NCI-H2171 (cell line): ENCODE measurements around the gene TMEM9.

Experiments
- DNase-seq: peaks from one replicate; lab custom pipeline; 2025; lab: John Stamatoyannopoulos, UW

TMEM9 gene

DNA sequence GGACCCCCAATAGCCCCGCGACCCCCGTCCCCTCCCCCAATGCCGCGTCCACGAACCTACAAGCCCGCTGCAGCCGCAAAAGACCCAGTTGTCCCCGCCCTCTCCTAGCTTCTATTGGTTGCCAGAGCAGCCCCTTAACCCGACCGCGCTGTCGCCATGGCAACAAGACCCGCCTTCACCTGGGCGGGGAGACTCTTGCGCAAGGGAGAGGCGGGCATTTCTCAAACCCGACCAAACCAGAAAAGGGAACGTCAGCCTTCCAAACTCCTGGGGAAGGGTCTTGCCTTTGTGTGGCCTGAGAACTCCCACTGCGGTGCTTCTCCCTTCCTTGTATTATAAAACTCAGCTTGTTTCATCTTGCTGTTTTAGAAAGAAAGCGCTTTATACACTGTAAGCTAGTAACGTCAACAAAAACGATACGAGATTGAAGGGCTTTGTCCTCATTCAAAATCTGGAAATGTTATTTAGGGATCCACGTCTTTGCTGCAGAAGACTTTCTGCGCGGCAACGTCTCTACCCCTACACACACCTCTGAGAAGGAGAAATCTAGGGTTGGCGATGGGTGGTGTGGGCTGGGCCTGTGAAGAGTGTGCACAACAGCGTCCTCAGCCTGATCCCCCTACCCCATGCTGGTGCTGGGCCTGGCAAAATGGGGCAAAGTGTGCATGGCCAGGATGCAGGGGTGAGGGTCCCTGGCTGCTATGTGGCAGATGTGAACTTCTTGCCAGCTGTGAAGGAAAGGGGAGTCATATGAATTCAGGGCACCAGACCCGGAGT lies at the start of gene TMEM9:
TSS of gene TMEM9 (minus strand) at position 86 of the 777 bp plus-strand sequence. CDS start 551 bp downstream, outside the sequence.
- DNase-seq, result peak; percentile 92

GRCh38 chr1:201198598-201198997 lies 44.3 kb upstream of the TMEM9 start:
- no peak for DNase-seq

DNA sequence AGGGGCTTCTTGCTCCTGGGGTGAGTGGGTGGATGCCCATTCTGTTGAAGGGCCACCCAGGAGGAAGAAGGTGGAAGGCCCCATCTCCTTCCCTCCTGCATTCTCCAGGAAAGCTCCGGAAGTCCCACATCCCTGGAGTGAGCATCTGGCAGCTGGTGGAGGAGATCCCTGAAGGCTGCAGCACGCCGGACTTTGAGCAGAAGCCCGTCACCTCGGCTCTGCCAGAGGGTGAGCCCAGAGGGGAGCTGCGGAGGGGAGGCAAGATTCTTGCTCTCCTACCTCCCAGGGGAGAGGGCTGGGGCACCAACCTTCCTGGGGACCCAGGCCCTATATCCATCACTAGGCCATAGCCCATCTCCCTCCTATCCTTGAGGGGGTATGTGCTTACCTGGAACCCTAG lies 39.8 kb upstream of the TMEM9 start:
- DNase-seq, result no peak

- peak; percentile 18 for DNase-seq
These were observed 38.1 kb upstream of the TMEM9 start for GRCh38 chr1:201192261-201192788.

DNA sequence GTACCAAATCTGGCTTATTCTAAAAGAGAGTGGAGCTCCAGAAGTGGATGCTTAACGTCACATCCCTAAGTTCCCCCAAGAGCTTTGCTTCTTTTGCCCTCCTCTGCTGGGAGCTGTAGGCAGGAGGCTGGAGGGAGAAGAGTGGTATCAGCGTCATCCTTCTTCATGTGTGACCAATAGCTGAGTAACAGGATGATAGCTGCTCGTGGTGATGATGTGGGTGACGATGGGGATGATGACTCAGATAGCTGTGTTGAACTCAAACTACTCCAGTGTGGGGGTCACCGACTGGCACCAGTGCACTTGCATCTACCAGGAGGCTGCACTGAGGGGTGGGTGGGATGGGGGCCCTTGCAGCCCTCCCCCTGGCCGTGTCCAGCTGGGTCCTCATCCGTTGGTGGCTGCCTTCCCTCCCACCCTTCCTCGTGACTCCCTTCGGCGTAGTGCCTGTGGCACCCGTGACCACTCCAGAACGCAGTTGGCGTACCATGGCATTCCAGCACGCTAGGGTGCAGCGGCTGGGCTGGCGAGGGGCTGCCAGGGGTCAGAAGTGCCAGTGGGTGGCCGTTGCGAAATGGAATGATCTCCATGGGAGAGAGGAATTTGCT lies 37.5 kb upstream of the TMEM9 start:
- no peak for DNase-seq

GRCh38 chr1:201190624-201191051 lies 36.4 kb upstream of the TMEM9 start, which contains the start of gene IGFN1:
Gene IGFN1 (plus strand): TSS chr1:201190824. CDS start chr1:201193294, 2,470 bp downstream.
- DNase-seq, result no peak

DNA sequence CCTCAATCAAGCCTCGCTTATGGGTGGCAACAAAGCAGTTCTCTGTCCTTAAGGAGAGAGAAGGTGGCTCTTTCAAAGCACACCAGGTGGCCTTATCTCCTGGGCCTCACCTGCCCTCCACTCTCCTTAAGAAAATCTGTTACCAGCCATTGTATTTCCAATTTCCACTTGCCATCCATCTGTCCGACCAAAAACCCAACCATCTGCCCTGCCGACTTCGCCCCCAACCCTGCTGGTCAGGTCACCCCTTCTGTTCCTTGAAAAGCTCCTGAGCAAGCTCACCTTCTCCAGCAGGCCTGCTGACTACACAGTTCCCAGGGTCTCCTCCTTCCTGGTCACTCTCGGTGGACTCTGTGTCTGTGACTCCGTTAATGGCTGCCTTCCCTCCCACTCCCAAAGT lies 35.7 kb upstream of the TMEM9 start:
- no peak for DNase-seq

GRCh38 chr1:201189085-201189484 lies 34.8 kb upstream of the TMEM9 start:
- DNase-seq, result no peak

GRCh38 chr1:201186192-201186591 lies 31.9 kb upstream of the TMEM9 start:
- DNase-seq, result no peak

- DNase-seq, result no peak
These were observed 31.4 kb upstream of the TMEM9 start for GRCh38 chr1:201185527-201186128.

- no peak for DNase-seq
These were observed 30.8 kb upstream of the TMEM9 start for GRCh38 chr1:201185123-201185453.

GRCh38 chr1:201184307-201185122 lies 30.2 kb upstream of the TMEM9 start:
- DNase-seq, result no peak

DNA sequence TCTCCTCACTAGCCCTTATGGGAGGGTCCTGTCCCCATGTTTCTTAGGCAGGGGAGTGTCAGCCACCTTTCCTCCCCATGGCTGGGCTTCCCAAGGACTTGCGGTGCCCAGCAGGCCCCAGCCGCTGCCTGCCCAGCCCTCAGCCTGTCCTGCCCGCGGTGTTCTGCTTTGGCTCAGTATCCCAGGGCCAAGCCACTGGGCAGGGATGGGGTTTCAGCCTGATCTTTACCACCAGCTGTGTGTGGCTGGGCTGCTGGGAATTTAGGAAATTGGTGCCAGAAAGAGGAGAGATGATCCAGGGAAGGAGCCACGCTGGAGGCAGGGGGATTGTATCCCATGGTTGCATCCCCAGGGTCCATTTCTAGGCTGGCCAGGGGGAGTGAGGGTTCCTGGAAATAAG lies 29.5 kb upstream of the TMEM9 start:
- no peak for DNase-seq

DNA sequence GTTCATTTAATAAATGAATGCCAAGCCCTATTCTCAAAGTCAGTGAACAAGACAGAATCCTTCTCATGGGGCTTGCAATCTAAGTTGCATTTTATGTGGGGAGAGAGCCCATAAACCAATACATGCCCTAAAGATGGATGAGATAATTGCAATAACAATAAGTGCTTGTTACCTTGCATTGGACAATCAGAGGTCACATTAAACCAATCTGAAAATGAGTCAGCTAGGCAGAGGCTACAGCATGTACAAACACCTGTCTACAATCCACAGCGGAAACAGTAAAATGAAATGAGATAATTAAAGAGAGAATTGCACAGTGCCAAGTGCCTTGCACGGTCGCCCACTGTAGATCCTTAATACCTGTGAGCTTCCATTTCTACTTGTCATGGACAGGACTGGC lies 28.9 kb upstream of the TMEM9 start:
- DNase-seq, result no peak

GRCh38 chr1:201181726-201182125 lies 27.5 kb upstream of the TMEM9 start:
- DNase-seq, result no peak

- DNase-seq, result no peak
These were observed 27.0 kb upstream of the TMEM9 start for GRCh38 chr1:201181323-201181722.

DNA sequence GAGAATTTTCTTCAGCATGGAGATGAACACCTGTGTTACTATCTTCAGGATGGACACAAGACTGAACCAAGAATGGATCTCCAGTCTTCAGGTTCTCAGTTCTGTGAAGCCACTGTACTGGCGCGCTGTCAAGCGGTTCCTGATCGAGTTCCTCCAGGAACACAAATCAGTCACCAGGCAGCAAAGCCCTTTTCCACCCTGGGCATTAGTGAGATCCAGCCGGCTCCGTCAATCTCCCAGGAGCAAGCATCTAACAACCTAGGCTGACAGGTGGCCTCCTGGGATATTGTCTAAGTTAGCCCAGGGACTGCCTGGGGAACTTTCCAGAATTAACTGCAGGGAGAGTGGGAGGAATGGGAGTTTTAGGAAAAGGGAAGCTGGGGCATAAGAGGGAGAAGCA lies 26.6 kb upstream of the TMEM9 start:
- DNase-seq, result no peak

GRCh38 chr1:201180141-201180540 lies 25.9 kb upstream of the TMEM9 start:
- no peak for DNase-seq

DNA sequence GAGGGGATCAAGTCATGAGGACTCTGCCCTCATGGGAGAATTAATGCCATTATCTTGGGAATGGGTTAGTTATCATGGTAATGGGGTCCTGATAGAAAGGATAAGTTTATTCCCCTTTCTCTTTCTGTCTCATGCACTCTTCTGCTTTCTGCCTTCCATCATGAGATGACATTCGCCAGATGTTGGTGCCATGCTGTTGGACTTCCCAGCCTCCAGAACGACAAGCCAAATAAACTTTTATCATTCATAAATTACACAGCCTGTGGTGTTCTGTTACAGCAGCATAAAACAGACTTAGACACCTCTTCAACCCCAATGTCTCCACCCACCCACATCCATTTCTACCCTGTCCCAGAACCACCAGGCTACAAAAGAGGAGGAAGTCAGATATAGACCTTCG lies 24.4 kb upstream of the TMEM9 start:
- no peak for DNase-seq

DNA sequence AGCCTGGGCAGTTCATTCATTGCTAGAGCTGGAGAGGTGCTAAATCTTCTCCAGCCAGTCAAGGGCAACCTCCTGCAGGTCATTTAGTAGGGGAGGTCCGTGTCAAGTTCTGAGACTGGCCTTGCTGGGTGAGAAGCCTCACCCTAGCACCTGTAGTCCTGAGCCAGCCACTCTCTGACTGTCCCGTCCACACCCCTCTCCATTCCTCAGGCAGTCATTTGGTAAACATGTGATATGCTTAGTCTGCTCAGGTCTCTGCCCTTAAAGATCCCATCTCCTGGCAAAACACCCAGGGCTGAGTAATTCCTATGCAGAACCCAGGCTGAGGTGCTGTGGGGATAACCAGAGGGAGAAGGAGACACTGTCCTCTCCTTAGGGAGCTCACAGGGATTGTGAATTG lies 22.7 kb upstream of the TMEM9 start:
- DNase-seq, result no peak

DNA sequence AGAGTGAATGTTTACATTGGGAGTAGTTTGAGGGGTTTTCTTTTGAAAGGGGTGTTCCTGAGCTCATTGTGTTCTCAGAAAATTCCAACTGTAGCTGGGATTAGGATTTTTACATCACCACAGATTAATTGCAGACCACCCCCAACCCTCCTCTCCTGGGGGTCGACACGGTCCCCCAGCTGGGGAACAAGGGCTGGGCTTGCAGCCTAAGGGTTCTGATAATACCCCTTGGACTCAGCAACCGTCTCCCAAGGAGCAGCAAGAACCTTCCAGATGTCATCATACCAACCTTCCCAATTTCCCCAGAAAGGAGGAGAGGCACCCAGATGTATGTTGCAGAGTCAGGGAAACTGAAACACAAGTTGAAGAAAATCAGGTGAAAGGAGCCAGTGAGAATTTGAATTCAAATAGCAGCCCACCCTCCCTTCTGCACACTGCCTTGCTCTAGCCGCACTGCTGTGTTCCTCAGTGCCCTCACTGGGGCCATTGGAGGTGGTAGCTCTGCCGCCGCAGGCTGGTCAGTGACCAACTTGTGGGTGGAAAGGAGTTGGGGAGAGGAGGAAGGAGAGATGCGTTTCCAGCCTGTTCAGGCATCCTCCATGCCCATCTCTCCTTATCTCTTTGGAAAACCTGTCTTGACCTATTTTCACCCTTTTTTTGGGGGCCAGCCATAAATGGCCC lies 21.7 kb upstream of the TMEM9 start:
- DNase-seq, result no peak

GRCh38 chr1:201173736-201174135 lies 19.5 kb upstream of the TMEM9 start:
- DNase-seq, result no peak
